HG03469 (cell line): ENCODE results near the gene AMPD1.

Experiments
- ATAC-seq: cut with Tn5 transposase; IDR thresholded peaks from one replicate; pipeline ENCODE4 v1.9.1; 2021; ENCODE audit warnings: mild to moderate bottlenecking, moderate library complexity, moderate number of reproducible peaks; ENCODE audit not compliant: unreplicated experiment

Gene AMPD1

DNA sequence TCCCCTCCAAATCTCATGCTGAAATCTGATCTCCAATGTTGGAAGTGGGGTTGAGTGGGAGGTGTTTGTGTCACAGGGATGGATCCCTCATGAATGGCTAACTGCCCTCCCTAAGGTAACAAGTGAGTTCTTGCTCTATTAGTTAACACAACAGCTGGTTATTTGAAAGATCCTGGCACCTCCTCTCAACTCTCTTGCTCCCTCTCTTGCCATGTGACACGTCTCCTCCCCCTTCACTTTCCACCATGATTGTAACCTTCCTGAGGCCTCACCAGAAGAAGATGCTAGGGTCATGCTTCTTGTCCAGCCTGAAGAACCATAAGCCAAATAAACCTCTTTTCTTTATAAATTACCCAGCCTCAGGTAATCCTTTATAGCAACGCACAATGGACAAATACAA is 54.0 kb downstream of the AMPD1 start:
- no peak for ATAC-seq

- ATAC-seq: no peak
Measured at GRCh38 chr1:114638910-114639309, 56.4 kb downstream of the AMPD1 start.

DNA sequence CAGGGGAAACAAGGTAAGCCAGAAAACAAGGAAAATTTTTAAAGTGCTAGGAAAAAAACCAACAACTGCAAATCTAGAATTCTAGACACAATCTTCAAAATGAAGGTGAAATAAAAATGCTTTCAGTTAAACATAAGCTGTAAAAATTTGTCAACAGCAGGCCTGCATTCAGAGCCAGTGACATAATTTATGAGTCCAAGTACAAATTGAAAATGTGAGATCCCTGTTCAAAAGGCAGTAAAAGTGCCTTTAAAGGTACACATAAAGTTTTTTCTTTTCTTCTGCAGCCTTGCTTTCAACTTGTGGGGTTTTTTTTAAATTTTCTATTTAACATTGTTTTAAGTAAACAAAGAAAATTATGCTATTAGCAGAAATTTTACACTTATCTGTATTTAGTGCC is 62.9 kb downstream of the AMPD1 start:
- no peak for ATAC-seq

DNA sequence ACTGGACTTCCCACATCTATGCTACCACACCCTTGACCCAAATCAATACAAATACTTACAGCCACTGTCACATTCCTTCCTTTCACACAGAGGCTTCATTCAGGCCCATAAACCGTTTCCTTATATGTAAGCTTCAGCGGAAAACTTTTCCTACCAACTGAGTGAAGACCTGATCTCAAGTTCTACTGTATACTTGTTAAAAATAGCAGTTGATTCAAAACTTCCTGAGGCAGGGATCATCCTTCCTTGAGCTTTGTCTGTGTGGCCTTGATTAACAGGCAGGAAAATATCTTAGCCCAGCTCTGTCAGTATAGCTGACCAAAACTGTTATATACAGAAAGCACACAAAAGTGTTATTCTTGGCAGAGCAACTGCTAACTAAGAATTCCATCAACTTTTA is 68.2 kb downstream of the AMPD1 start:
- no peak for ATAC-seq

DNA sequence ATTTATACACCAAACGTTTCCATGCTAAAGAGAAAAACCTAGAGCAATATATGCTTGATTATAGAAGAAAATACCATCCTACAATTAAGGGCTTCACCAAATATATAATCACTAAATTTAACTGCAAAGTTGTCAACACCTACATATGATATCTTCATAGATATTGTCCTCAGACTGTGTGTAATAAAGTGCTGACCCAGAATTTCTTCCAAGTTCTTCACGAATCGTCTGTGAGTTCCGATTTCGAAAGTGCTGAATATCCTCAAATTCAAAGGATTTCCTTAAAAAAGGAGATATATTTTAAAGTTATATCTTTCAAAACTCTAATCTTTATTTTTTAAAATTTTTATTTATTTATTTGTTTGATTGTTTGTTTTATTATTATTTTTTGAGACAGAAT is 72.0 kb downstream of the AMPD1 start:
- ATAC-seq: no peak
